ENCODE data around the gene CCNF. TPM values are rescaled to one million over a fixed set of nuclear protein-coding genes. Genes with fewer than 3 reads are reported as not detected.

CCNF gene
- total RNA-seq, 1 donor from 2014 or later = 41.6 TPM

DNA sequence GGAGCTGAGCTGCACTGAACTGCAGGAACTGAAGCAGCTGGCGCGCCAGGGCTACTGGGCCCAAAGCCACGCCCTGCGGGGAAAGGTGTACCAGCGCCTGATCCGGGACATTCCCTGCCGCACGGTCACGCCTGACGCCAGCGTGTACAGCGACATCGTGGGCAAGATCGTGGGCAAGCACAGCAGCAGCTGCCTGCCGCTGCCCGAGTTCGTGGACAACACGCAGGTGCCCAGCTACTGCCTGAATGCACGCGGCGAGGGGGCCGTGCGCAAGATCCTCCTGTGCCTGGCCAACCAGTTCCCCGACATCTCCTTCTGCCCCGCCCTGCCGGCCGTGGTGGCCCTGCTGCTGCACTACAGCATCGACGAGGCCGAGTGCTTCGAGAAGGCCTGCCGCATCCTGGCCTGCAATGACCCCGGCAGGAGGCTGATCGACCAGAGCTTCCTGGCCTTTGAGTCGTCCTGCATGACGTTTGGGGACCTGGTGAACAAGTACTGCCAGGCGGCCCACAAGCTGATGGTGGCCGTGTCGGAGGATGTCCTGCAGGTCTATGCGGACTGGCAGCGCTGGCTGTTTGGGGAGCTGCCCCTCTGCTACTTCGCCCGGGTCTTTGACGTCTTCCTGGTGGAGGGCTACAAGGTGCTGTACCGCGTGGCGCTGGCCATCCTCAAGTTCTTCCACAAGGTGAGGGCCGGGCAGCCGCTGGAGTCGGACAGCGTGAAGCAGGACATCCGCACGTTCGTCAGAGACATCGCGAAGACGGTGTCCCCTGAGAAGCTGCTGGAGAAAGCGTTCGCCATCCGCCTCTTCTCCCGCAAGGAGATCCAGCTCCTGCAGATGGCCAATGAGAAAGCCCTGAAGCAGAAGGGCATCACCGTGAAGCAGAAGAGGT is 67.2 kb downstream of the CCNF start:
- TF ChIP-seq EZH2phosphoT487 (IDR thresholded peaks at IDR 0.05) = no peak
- TF ChIP-seq, protein P1, sequence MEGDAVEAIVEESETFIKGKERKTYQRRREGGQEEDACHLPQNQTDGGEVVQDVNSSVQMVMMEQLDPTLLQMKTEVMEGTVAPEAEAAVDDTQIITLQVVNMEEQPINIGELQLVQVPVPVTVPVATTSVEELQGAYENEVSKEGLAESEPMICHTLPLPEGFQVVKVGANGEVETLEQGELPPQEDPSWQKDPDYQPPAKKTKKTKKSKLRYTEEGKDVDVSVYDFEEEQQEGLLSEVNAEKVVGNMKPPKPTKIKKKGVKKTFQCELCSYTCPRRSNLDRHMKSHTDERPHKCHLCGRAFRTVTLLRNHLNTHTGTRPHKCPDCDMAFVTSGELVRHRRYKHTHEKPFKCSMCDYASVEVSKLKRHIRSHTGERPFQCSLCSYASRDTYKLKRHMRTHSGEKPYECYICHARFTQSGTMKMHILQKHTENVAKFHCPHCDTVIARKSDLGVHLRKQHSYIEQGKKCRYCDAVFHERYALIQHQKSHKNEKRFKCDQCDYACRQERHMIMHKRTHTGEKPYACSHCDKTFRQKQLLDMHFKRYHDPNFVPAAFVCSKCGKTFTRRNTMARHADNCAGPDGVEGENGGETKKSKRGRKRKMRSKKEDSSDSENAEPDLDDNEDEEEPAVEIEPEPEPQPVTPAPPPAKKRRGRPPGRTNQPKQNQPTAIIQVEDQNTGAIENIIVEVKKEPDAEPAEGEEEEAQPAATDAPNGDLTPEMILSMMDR (IDR thresholded peaks at IDR 0.05) = no peak
- no peak for TF ChIP-seq EZH2 (IDR thresholded peaks at IDR 0.05)
- H3K27me3 Mint-ChIP-seq (ENCODE audit: insufficient read depth, low read depth) = peaks cover 3% of the 10 kb centered on the region
- Histone ChIP-seq H3K4me3 (no peak overlapping the region), H3K27me3 (no peaks in the 10 kb centered on the region), H3K9ac (no peak overlapping the region), H3K9me3 (ENCODE audit: low read depth) (no peaks in the 10 kb centered on the region), H3K4me1 (peaks cover under 1% of the 10 kb centered on the region), H3K4me2 (no peak overlapping the region), H4K20me1 (ENCODE audit: low read depth) (no peaks in the 10 kb centered on the region), H2AFZ (replicated peaks) (no peak overlapping the region), H3K79me2 (ENCODE audit: low read depth) (no peaks in the 10 kb centered on the region), H3K27ac (no peak overlapping the region), H3F3A (ENCODE audit: low read depth) (no peaks in the 10 kb centered on the region), H3K36me3 (no peaks in the 10 kb centered on the region)
- H3K4me1 Mint-ChIP-seq = no peaks in the 10 kb centered on the region
- no peaks in the 10 kb centered on the region for H3K9me3 Mint-ChIP-seq
- DNase-seq (ENCODE audit: low spot score) = no peak
- peaks cover 3% of the 10 kb centered on the region for H3K36me3 Mint-ChIP-seq
- no peak overlapping the region for H3K4me3 Mint-ChIP-seq
- H3K27ac Mint-ChIP-seq = no peak overlapping the region

DNA sequence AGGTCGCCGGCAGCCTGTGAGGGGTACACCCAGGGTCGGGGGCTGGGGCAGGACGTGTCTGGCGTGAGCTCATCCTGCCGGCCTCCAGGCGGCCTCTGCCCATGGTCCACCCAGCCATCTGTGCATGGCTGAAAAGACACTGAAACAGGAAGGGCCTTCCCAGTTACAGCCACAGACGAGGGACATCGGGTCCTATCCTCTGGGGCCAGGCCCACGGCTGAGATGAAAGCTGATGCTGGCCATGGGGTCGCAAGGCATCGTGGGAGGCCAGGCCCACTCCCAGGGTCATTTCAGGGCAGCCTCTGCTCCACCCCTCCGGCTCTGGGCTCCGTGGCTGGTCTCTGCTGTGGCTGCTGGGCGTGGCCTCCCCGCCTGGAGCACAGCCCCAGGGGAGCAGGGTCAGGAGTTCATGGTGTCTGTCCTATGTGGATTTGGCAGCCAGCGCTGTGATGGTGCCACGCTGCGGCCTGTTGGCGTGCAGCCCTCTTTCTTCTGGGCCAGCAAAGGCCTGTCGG is 67.9 kb downstream of the CCNF start:
- H3K9ac ChIP-seq = no peak overlapping the region
- H3K36me3 ChIP-seq = no peaks in the 10 kb centered on the region
- H3K4me2 ChIP-seq = no peak overlapping the region
- peaks cover 3% of the 10 kb centered on the region for H3K36me3 Mint-ChIP-seq
- H3K9me3 ChIP-seq (ENCODE audit: low read depth) = no peaks in the 10 kb centered on the region
- peaks cover 3% of the 10 kb centered on the region for H3K27me3 Mint-ChIP-seq (ENCODE audit: insufficient read depth, low read depth)
- H3K9me3 Mint-ChIP-seq = no peaks in the 10 kb centered on the region
- no peak for TF ChIP-seq EZH2phosphoT487 (IDR thresholded peaks at IDR 0.05)
- no peak for TF ChIP-seq EZH2 (IDR thresholded peaks at IDR 0.05)
- TF ChIP-seq, protein P1 (IDR thresholded peaks at IDR 0.05) = no peak
- H3K4me3 Mint-ChIP-seq = no peak overlapping the region
- no peak for DNase-seq (ENCODE audit: low spot score)
- peaks cover 3% of the 10 kb centered on the region for H3K4me1 Mint-ChIP-seq
- H3K79me2 ChIP-seq (ENCODE audit: low read depth) = no peaks in the 10 kb centered on the region
- peaks cover 6% of the 10 kb centered on the region for H3K4me1 ChIP-seq
- no peaks in the 10 kb centered on the region for H3K27me3 ChIP-seq
- H3F3A ChIP-seq (ENCODE audit: low read depth) = peaks cover 4% of the 10 kb centered on the region
- H4K20me1 ChIP-seq (ENCODE audit: low read depth) = no peaks in the 10 kb centered on the region
- no peak overlapping the region for H3K27ac ChIP-seq
- H3K4me3 ChIP-seq = no peak overlapping the region
- no peak overlapping the region for H3K27ac Mint-ChIP-seq
- H2AFZ ChIP-seq (replicated peaks) = no peak overlapping the region

- no peaks in the 10 kb centered on the region for H4K20me1 ChIP-seq (ENCODE audit: low read depth)
- DNase-seq (ENCODE audit: low spot score) = no peak
- Mint-ChIP-seq H3K36me3 (peaks cover 3% of the 10 kb centered on the region), H3K27ac (no peak overlapping the region), H3K4me1 (peaks cover 3% of the 10 kb centered on the region), H3K27me3 (ENCODE audit: insufficient read depth, low read depth) (no peaks in the 10 kb centered on the region), H3K4me3 (no peak overlapping the region), H3K9me3 (no peaks in the 10 kb centered on the region)
- H3K27ac ChIP-seq = no peak overlapping the region
- TF ChIP-seq EZH2 (IDR thresholded peaks at IDR 0.05) (no peak), EZH2phosphoT487 (IDR thresholded peaks at IDR 0.05) (no peak)
- TF ChIP-seq, protein P1 (IDR thresholded peaks at IDR 0.05) = no peak
- H3K9ac ChIP-seq = no peak overlapping the region
- H2AFZ ChIP-seq (replicated peaks) = no peak overlapping the region
- H3K36me3 ChIP-seq = no peaks in the 10 kb centered on the region
- no peaks in the 10 kb centered on the region for H3K79me2 ChIP-seq (ENCODE audit: low read depth)
- H3K27me3 ChIP-seq = no peaks in the 10 kb centered on the region
- H3K9me3 ChIP-seq (ENCODE audit: low read depth) = no peaks in the 10 kb centered on the region
- no peak overlapping the region for H3K4me3 ChIP-seq
- H3K4me2 ChIP-seq = no peak overlapping the region
- H3F3A ChIP-seq (ENCODE audit: low read depth) = peaks cover 4% of the 10 kb centered on the region
- peaks cover 6% of the 10 kb centered on the region for H3K4me1 ChIP-seq
Observed at GRCh38 chr16:2497695-2498484, 68.6 kb downstream of the CCNF start.
